NOMO-1 treated with DMSO at 0.1 percent for 48 hours (cell line): ENCODE measurements around the gene CCNY.

Source experiments
- DNase-seq: peaks from one replicate; lab custom pipeline; 2025; ENCODE audit not compliant: unreplicated experiment; lab: John Stamatoyannopoulos, UW

Gene CCNY

GRCh38 chr10:35574924-35575352 is 238.6 kb downstream of the CCNY start:
- no peak for DNase-seq

- DNase-seq = no peak
Measured at GRCh38 chr10:35575640-35576039, 239.3 kb downstream of the CCNY start.

GRCh38 chr10:35576730-35577129 is 240.4 kb downstream of the CCNY start:
- no peak for DNase-seq

GRCh38 chr10:35577926-35578617 is 241.8 kb downstream of the CCNY start:
- no peak for DNase-seq

- DNase-seq = no peak
Measured at GRCh38 chr10:35578618-35578956, 242.3 kb downstream of the CCNY start.

GRCh38 chr10:35579116-35579515 is 242.8 kb downstream of the CCNY start:
- no peak for DNase-seq

- no peak for DNase-seq
Measured at GRCh38 chr10:35579726-35580422, 243.6 kb downstream of the CCNY start.

GRCh38 chr10:35580423-35580770 is 244.1 kb downstream of the CCNY start:
- DNase-seq = no peak

GRCh38 chr10:35581655-35582054 is 245.3 kb downstream of the CCNY start:
- DNase-seq = no peak

- no peak for DNase-seq
Measured at GRCh38 chr10:35584946-35585345, 248.6 kb downstream of the CCNY start.

- DNase-seq = no peak
Measured at GRCh38 chr10:35585356-35585755, 249.0 kb downstream of the CCNY start.

GRCh38 chr10:35585903-35586535 is 249.7 kb downstream of the CCNY start:
- DNase-seq = no peak

- no peak for DNase-seq
Measured at GRCh38 chr10:35588836-35589235, 252.5 kb downstream of the CCNY start.

GRCh38 chr10:35592441-35592840 is 256.1 kb downstream of the CCNY start:
- no peak for DNase-seq

GRCh38 chr10:35594115-35595079 is 258.1 kb downstream of the CCNY start:
- no peak for DNase-seq

- no peak for DNase-seq
Measured at GRCh38 chr10:35595106-35595505, 258.8 kb downstream of the CCNY start.

- DNase-seq = no peak
Measured at GRCh38 chr10:35598379-35598778, 262.1 kb downstream of the CCNY start.

- no peak for DNase-seq
Measured at GRCh38 chr10:35600193-35600592, 263.9 kb downstream of the CCNY start.

- DNase-seq = no peak
Measured at GRCh38 chr10:35605191-35605590, 268.9 kb downstream of the CCNY start, which contains the start of gene GJD4. GJD4 (plus strand) TSS chr10:35605341; CDS start chr10:35605568, 227 bp downstream.

- DNase-seq = no peak
Measured at GRCh38 chr10:35606430-35606829, 270.1 kb downstream of the CCNY start.
